ENCODE measurements around the gene NDUFB10.

GRCh38 chr16:1909561-1910231 lies 49.6 kb upstream of the NDUFB10 start:
- no peak for TF ChIP-seq EP300 (IDR thresholded peaks at IDR 0.05)
- no peak for TF ChIP-seq POLR2AphosphoS5 (IDR thresholded peaks at IDR 0.05)
- no peak for TF ChIP-seq POLR2A (IDR thresholded peaks at IDR 0.05; ENCODE audit: low read depth)
- no peak for TF ChIP-seq CTCF (IDR thresholded peaks at IDR 0.05)

All from esophagus muscularis mucosa (tissue), 4 donors.